ENCODE measurements around the gene DTX1.

DNA sequence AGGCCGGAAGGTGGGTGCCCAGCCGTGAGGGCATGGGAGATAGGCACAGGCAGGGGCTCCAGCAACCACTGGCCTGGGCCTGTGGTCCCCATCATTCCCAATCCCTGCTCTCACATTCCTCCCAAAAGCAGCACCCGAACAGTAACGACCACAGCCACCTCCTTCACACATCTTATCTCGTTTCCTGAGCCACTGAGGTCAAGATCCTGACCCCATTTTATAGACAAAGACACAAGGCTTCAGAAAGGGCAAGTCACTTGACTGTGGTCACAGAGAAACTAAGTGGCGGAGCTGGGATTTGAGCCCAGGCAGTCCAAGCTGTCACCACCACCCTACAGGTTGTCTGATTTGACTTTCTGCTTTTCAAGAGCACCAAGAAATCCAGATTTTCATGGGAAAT is 38.9 kb downstream of the DTX1 start:
- no peak for TF ChIP-seq POLR2A (IDR thresholded peaks at IDR 0.05)
- TF ChIP-seq, protein P1, sequence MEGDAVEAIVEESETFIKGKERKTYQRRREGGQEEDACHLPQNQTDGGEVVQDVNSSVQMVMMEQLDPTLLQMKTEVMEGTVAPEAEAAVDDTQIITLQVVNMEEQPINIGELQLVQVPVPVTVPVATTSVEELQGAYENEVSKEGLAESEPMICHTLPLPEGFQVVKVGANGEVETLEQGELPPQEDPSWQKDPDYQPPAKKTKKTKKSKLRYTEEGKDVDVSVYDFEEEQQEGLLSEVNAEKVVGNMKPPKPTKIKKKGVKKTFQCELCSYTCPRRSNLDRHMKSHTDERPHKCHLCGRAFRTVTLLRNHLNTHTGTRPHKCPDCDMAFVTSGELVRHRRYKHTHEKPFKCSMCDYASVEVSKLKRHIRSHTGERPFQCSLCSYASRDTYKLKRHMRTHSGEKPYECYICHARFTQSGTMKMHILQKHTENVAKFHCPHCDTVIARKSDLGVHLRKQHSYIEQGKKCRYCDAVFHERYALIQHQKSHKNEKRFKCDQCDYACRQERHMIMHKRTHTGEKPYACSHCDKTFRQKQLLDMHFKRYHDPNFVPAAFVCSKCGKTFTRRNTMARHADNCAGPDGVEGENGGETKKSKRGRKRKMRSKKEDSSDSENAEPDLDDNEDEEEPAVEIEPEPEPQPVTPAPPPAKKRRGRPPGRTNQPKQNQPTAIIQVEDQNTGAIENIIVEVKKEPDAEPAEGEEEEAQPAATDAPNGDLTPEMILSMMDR (IDR thresholded peaks at IDR 0.05) = no peak
- TF ChIP-seq POLR2AphosphoS5 (IDR thresholded peaks at IDR 0.05) = no peak

All from stomach (tissue), 4 donors.